NOMO-1 treated with dmso at 0.1 percent for 144 hours (cell line): Measurements from ENCODE around the gene IL12A.

ENCODE experiments used
- DNase-seq: peaks from one replicate; lab custom pipeline; 2025; ENCODE audit not compliant: unreplicated experiment; lab: John Stamatoyannopoulos, UW

IL12A gene

GRCh38 chr3:159988617-159989271 is at the start of gene IL12A:
TSS of gene IL12A (plus strand) at chr3:159988835.
- peak; percentile 73 for DNase-seq

DNA sequence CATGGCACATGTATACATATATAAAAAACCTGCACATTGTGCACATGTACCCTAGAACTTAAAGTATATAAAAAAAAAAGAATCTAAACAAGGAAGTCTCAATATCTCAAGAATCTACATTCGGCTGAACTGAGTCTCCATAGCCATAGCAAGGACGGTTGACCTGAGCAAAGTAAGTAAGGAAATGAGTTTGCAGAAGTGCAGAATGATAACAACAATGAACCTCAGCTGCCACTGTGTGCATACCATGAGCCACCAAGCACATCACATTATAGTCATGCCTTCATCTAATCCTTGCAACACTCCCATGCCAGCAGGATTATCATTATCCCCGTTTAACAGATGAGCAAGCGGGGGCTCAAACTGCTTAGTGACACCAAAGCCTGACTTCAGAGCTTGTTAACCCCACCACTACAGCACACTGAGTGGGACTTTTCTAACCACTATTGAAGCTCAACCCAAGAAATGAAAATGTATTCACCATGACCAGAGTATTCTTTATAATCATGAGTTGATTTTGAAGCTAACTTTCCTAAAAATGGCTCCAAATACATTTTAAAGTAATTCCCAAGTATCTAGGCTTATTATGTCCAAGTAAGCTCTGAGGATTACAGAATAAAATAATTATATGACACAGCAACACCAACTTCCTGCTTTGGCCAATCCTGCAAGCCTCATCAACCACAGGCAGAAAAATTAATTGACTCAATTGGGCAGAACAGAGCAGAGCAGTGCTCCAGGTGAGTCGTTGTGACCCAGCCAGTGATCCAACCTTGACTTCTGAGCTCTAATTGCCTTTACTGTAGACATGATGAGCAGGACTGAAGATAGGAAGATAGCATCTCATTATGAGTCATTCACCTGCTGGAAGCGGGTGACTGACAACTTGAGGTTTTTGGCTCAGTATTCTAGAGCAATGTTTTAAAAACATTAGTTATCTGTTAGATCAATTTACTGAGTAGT is 47.3 kb upstream of the IL12A start:
- peak; percentile 45 for DNase-seq

- no peak for DNase-seq
Measured at GRCh38 chr3:159944781-159945180, 43.9 kb upstream of the IL12A start.

DNA sequence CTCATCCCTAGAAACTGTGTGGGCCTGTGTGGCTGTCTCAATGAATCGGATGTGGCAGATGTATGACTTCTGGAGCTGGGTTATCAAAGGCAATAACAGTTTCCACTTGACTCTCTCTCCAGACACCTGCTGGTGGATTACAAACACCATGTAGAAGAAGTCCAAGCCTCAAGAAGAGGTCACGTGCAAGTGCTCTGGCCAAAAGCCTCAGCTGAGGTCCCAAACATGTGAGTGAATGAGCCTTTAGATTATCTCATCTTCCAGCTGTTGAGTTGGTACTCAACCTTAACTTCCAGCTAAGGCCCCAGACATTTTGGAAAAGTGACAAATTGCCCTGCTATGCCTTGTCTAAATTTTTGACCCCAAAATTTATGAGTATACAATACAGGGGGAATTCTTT is 42.7 kb upstream of the IL12A start:
- no peak for DNase-seq

GRCh38 chr3:159947220-159947619 is 41.4 kb upstream of the IL12A start:
- no peak for DNase-seq

DNA sequence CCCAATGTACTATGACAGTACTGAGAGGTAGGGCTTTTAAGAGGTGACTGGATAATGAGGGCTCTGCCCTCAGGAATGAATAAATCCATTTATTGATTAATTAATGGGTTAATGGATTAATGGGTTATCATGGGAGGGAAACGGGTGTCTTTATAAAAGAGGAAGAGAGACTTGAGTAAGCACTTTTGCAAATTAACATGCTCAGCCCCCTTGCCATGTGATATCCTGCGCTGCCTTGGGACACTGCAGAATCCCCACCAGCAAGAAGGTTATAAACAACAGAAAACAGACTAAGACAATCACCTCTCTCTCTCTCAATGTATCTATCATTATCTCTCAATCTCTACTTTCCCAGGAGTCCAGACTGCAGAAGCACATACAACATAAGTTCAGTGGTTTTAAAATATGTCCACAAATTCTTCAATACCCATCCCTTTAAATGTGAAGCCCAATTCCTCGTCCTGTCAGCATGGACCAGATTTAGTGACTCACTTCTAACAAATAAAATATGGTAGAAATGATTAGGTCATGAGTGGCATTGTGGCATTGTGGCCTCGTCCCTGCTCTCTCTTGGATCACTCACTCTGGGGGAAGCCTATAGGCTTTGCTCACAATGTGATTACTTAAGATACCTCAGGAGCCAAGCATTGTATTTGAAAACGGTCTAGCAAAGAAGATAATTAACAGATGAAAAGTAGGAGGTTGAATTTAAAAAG is 40.0 kb upstream of the IL12A start:
- no peak for DNase-seq

- DNase-seq = peak; percentile 86
Measured at GRCh38 chr3:159950156-159950898, 38.3 kb upstream of the IL12A start.

- DNase-seq = no peak
Measured at GRCh38 chr3:159951540-159951939, 37.1 kb upstream of the IL12A start.

DNA sequence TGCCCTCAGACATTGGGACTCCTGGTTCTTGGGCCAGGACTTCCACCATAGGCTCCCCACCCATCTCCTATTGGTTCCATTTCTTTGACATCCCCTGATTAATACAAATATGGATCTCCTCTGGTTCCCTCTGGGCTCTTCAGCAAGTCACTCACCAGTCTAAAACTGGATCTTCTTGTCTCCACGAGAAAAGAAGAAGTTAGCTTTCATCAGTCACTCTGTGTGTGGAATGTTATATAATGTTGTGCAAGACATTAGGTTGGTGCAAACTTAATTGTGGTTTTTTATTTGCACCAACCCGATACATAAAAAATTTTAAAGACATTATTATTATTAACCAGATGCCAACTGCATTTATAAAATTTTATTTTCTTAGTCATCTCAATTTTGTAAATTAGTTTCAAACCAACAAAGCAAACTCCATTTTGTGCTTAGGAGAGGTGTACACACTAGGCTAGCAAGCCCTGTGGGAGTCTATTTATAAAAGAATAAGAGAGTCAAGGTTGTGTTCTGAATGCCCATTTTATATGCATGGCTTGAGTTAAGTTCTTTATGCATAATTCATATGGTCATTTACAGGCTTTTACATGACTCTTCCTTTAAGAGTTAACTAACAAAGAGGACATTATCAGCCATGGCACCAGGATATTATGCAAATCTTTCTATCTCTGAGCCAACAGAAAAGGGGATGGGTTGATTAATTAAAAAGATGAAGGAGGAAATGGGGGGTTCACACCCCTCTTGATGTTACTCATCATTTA is 35.1 kb upstream of the IL12A start:
- peak; percentile 64 for DNase-seq

GRCh38 chr3:159960188-159961148 is 28.2 kb upstream of the IL12A start:
- DNase-seq = no peak

GRCh38 chr3:159964166-159964973 is 24.3 kb upstream of the IL12A start:
- DNase-seq = no peak

- DNase-seq = no peak
Measured at GRCh38 chr3:159971311-159971710, 17.3 kb upstream of the IL12A start.

GRCh38 chr3:159977295-159977694 is 11.3 kb upstream of the IL12A start:
- DNase-seq = no peak

DNA sequence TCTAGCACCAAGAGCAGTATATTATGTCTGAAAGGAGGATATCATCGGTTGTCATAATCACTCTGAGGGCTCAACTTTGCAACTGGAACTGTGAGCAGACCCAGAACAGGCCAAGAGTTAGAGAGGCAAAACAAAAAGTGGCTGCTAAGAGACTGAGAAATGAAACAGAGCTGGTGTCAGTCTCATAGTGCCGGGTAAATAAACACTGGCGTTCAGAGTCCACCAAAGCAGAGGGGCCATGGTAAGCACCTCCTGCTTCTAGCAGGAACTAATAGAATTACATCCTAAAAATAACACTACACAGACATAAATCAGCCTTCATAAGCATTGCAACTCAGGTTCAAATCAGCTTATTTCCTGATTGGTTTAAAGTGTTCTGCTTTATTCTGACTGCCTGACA is 10.3 kb upstream of the IL12A start:
- peak; percentile 56 for DNase-seq

DNA sequence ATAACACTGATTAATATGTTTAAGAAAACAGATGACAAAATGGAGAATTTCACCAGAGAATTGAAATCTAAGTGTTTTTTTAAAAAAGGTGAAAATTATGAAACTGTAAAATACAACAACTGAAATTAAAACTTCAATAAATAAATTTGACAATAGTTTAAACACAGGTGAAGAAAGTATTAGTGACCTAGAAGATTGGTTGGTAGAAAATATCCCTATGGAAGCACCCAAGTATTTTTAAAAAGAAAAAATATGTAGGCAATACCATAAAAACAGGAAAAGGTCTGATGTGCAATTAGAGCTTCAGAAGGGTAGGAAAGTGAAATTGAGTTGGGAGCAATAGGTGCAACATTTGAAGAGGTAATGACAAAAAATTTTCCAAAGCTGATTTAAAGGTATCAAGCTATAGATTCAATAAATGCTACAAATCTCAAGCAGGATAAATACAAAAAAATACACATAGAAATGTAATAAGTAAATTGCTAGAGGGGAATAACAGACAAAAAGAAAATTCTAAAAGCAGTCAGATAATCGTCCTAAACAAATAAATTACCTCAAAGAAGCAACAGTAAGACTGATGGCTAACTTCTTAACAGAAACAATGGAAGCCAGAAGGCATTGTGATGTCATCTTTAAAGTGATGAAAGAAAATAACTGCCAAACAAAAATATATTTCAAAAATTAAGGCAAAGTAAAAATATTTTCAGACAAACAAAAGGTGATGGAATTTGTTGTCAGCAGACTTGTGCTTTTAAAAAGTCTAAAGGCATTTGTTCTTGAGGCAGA is 9.5 kb upstream of the IL12A start:
- no peak for DNase-seq

DNA sequence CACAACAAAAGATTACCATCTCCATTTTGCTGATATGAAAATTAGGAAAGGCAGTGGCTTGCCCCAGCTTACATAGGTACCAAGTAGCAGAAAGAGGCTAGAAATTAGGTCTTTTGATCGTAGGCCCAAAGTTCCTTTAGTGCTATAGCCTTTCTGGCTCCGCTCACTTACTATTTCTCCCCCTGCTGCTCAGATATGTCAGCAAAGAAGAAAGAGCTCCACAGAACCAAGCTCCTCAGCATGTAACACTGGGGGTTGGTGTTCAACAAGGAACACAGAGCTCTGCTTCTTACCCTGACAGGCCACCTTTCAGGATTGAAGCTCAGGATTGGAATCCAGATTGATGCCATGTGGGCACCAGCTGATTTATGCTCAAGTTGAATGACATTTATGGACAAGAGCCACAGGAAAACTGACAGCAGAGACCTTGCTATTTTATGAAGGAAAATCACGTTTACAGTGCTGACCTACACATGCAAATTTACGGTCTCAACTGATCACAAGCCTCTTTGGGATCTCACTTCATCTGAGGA is 6.1 kb upstream of the IL12A start:
- DNase-seq = no peak

DNA sequence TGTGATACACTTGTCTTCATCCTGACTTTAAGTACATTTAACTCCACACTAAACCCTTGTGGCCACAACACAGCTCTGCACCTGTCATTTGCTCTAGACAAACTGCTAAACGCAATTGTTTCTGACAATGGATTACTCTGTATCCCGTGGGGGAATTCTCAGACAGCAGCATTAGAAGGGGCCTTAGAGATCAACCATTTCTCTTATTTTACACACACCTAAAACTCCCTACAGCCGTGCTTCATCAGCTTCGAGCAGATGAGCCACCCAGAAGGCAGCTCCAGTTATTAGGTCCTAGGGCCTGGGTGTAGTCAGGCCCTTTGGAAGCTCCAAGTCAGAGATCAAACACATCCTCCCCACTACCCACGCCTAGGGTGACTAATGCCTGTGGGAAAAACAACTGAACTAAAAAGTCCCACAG is 1.3 kb upstream of the IL12A start:
- no peak for DNase-seq
